Medulla oblongata (tissue), 1 donor: ENCODE measurements around the gene PCBD2.
"Not testable (repeated sequence)": the region's sequence is repeated elsewhere in the genome, so short reads cannot be mapped to it uniquely, and the experiment has no call there.

ENCODE experiments used
- DNase-seq: peaks from one replicate; pipeline ENCODE4 v3.0.0-alpha.2; 2015; ENCODE audit errors: extremely low spot score

PCBD2 gene

GRCh38 chr5:134957920-134958608 lies 53.1 kb downstream of the PCBD2 start:
- no peak for DNase-seq

- no peak for DNase-seq
Observed at GRCh38 chr5:134958755-134959154, 53.8 kb downstream of the PCBD2 start.

DNA sequence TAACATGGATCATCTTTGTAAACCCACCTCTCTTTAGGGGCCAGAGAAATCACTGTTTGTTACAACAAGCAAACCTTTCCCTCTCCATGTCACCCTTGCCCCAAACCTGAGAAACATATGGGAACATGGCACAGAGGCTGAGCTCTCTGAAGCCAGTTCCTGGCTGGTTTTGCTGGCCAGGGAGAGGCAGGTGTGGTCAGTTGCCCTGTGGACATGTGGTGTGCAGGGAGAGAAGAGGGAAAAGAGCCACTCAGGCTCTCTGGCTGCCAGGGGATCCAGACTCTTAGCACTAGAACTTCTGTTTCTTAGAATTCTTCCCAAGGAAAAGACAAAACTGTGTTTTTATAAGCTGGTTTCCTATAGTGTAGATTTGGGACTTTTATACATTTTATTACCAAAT lies 58.2 kb downstream of the PCBD2 start:
- no peak for DNase-seq

DNA sequence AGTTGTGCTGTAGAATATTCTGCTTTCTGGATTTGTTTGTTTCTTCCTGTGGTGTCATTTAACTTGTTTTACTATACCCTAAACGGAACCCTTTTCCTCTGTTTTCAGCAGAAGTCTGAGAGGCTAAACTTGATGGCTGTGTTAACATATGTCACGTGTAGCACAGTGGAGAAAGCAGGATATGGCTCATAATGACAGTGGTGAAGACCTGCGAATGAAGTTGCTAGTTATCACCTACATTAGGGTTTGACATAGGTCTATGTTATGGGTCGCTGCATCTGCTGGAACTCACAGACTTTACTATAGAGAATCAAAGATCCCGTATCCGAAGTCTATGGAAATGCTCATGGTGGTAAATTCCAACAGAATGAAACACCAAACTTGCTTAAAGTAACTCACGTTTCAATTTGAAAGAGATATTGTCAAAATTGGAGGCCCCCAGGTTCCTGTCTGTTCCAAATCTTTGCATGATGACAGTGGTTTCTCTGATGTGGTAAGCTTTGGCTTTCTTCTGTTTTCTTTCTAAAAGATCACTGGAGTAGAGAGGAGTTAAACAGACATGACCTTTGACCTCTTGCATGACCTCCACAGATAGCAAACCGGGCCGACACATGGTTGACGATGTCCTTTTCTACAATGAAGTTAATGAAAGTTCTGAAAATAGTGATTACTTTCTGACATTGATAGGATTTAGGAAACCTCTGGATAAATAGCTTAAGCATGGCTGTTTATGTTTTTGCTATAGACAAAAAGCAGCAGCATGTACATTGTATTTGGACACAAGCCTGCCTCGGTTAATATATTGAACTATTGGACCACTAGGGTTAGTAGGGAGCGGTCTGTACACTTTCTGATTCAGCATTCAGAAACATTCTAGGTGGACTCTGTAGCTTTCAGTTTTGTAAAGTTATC lies 59.7 kb downstream of the PCBD2 start:
- DNase-seq: no peak

- no peak for DNase-seq
Observed at GRCh38 chr5:134965271-134965825, 60.4 kb downstream of the PCBD2 start.

DNA sequence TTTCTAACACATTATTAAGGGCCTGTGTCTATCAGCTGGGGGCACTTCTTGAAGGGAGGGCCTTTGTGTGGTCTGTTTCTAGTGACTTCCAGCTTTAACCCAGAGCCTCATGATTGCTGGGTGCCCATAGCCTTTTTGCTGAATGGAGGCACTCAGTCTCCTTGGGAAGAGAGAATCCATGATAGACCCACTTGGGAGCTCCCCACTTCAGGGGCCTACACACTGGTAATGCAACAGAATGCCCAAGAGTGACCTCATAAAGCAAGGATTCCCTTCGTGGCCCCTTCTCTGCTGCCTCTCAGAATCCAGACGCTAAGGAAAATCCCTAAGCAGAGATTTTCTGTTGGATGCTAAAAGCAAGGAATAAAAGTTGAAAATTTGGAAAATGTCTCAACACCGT lies 62.7 kb downstream of the PCBD2 start, which contains the start of gene CATSPER3:
Gene CATSPER3, plus strand, starts transcription at position 301 of the 400 bp plus-strand sequence. Its CDS starts 85 bp downstream, at position 386.
- DNase-seq: no peak

- no peak for DNase-seq
Observed at GRCh38 chr5:134968055-134968454, 63.1 kb downstream of the PCBD2 start.

- no peak for DNase-seq
Observed at GRCh38 chr5:134969166-134969565, 64.2 kb downstream of the PCBD2 start.

- no peak for DNase-seq
Observed at GRCh38 chr5:134975078-134975715, 70.3 kb downstream of the PCBD2 start.

GRCh38 chr5:134975843-134976242 lies 70.9 kb downstream of the PCBD2 start:
- no peak for DNase-seq

- no peak for DNase-seq
Observed at GRCh38 chr5:134976841-134977240, 71.9 kb downstream of the PCBD2 start.

GRCh38 chr5:134979416-134979815 lies 74.5 kb downstream of the PCBD2 start:
- DNase-seq: no peak

GRCh38 chr5:134982230-134982629 lies 77.3 kb downstream of the PCBD2 start:
- DNase-seq: no peak

- DNase-seq: no peak
Observed at GRCh38 chr5:134989266-134989830, 84.4 kb downstream of the PCBD2 start.

GRCh38 chr5:134990183-134990582 lies 85.3 kb downstream of the PCBD2 start:
- not testable (repeated sequence) for DNase-seq

- no peak for DNase-seq
Observed at GRCh38 chr5:134992148-134992547, 87.2 kb downstream of the PCBD2 start.

DNA sequence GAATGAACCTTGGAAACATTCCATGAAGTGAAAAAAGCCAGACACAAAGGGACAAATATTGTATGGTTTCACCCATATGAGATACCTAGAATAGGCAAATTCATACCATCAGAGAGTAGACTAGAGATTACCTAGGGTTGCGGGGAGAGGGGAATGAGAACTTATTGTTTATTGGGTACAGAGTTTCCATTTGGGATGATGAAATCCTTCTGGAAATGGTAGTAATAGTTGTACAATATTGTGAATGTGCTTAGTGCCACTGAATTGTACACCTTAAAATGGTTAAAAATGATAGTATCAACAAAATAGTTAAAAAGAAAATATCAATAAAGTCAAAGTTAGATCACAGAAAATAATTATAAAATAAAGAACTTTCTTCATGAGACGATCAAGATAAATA lies 88.2 kb downstream of the PCBD2 start:
- DNase-seq: no peak

- no peak for DNase-seq
Observed at GRCh38 chr5:134994560-134995156, 89.7 kb downstream of the PCBD2 start.

DNA sequence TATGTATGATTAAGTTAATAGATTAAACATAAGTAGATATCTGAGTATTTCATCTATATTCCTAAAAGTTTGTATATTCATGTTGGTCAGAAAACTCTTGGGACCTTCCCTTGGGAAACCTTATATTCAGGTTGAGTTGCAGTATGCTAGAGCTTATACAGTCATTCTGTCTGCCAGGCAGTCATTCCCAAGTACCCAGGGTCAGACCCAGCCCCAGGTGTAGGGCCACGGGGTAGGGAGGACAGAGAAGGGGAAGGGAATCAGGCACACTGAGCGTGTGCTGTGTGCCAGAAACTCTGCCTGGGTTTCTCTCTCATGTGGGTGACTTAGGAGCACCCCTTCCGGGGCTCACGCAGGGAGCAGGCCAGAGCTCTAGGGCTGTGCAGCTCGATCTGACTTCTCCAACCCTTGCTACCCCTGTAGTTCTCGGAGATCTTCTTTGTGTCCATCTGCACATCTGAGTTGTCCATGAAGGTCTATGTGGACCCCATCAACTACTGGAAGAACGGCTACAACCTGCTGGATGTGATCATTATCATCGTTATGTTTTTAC lies 91.0 kb downstream of the PCBD2 start:
- no peak for DNase-seq

GRCh38 chr5:134997015-134997414 lies 92.1 kb downstream of the PCBD2 start:
- no peak for DNase-seq

GRCh38 chr5:134998068-134998467 lies 93.1 kb downstream of the PCBD2 start:
- DNase-seq: not testable (repeated sequence)
